HepG2 (cell line): ENCODE data around the gene PGAP3. TPM values are rescaled to one million over a fixed set of nuclear protein-coding genes. Genes with fewer than 3 reads are reported as not detected.

ENCODE experiments used
- ASH2L ChIP-seq: fragments of 300-600, 200-600 bp; sonication (generic); IDR thresholded peaks from 2 replicates; pipeline ENCODE4 v1.7.0; 2017; ENCODE audit warnings: low read depth, mild to moderate bottlenecking, moderate library complexity, mixed read lengths, low read length; ENCODE audit not compliant: insufficient read length
- EP300 ChIP-seq, 3 experiments: sonication (generic) in 1 of 3; formaldehyde crosslinking in 1 of 3; IDR thresholded peaks; 2 replicates each; pipeline versions ENCODE4 v1.5.1 to v1.6.1; 2011 to 2020; ENCODE audit warnings: low read depth in 2 of 3, low read length in 2 of 3, borderline replicate concordance in 1 of 3, improper control_type of control experiment in 1 of 3, mild to moderate bottlenecking in 1 of 3, missing genetic modification reagents in 1 of 3, moderate library complexity in 1 of 3
- ESRRA ChIP-seq: sonication (generic); formaldehyde crosslinking; IDR thresholded peaks from 2 replicates; pipeline ENCODE4 v1.5.1; 2020; ENCODE audit warnings: mild to moderate bottlenecking, low read depth, missing genetic modification reagents
- GABPA ChIP-seq, 2 experiments: IDR thresholded peaks; 2 replicates each; pipeline ENCODE4 v1.6.1; 2011 to 2016; ENCODE audit warnings: low read depth in 2 of 2, low read length in 1 of 2, missing biosample characterization in 1 of 2, missing genetic modification characterization in 1 of 2
- HNF4G ChIP-seq, 2 experiments: sonication (generic) in 1 of 2; formaldehyde crosslinking in 1 of 2; IDR thresholded peaks; 2 replicates each; pipeline versions ENCODE4 v1.4.0 to v1.6.1; 2011 to 2020; ENCODE audit warnings: borderline replicate concordance in 2 of 2, low read depth in 2 of 2, mild to moderate bottlenecking in 2 of 2, low read length in 1 of 2, missing genetic modification reagents in 1 of 2, moderate library complexity in 1 of 2
- RARA ChIP-seq: IDR thresholded peaks from 2 replicates; pipeline ENCODE4 v1.6.1; 2016; ENCODE audit warnings: missing genetic modification reagents, missing compliant biosample characterization
- ZFP37 ChIP-seq: sonication (generic); formaldehyde crosslinking; IDR thresholded peaks from 2 replicates; pipeline ENCODE4 v1.4.0; 2020; ENCODE audit warnings: missing genetic modification reagents, borderline replicate concordance
- ZNF878 ChIP-seq: sonication (generic); formaldehyde crosslinking; IDR thresholded peaks from 2 replicates; pipeline ENCODE4 v1.8.1; 2023; ENCODE audit warnings: mild to moderate bottlenecking, missing genetic modification reagents, moderate library complexity
- polyA plus RNA-seq, 8 experiments: library from polyadenylated mRNA; depleted of rRNA in 3 of 8; stranded (reverse) in 7 of 8; unstranded in 1 of 8; fragments of >200 nt; fragmentation: Illumina TruSeq in 4 of 8; extraction: Trizol in 4 of 8; gene quantifications; 2 replicates each; pipeline versions ENCODE4 v1.2.1 to v1.2.3, GENCODE V29; 2011 to 2016; ENCODE audit warnings: low read depth in 4 of 8, missing spikeins in 1 of 8, mixed read lengths in 1 of 8; ENCODE audit not compliant: insufficient read depth in 1 of 8
- total RNA-seq, 5 experiments: library from RNA; depleted of rRNA; stranded (reverse); fragments of >200 nt; fragmentation: Illumina TruSeq; extraction: Trizol; gene quantifications; 2 replicates each; pipeline ENCODE4 v1.2.3, GENCODE V29; 2016; ENCODE audit warnings: low read depth in 1 of 5
- TF ChIP-seq, protein P1 (sequence below): sonication (generic); formaldehyde crosslinking; IDR thresholded peaks from 2 replicates; pipeline ENCODE4 v1.4.0; 2020; ENCODE audit warnings: missing genetic modification reagents
- TF ChIP-seq, protein P2 (sequence below): sonication (generic); formaldehyde crosslinking; IDR thresholded peaks from 2 replicates; pipeline ENCODE4 v1.5.0; 2020; ENCODE audit warnings: mild to moderate bottlenecking, missing genetic modification reagents, borderline replicate concordance
- TF ChIP-seq, protein P3 (sequence below): sonication (generic); formaldehyde crosslinking; IDR thresholded peaks from 2 replicates; pipeline ENCODE4 v1.5.0; 2020; ENCODE audit warnings: missing genetic modification reagents, mild to moderate bottlenecking, borderline replicate concordance
- TF ChIP-seq, protein P4 (sequence below): sonication (generic); formaldehyde crosslinking; IDR thresholded peaks from 2 replicates; pipeline ENCODE4 v1.4.0; 2020; ENCODE audit warnings: missing genetic modification reagents

The PGAP3 gene
- total and polyA plus RNA-seq, 2 of the 13 experiments (the other 11 are each of a cell fraction or from before 2014, with no cell fraction given) = 11.9 to 14.6 TPM

DNA sequence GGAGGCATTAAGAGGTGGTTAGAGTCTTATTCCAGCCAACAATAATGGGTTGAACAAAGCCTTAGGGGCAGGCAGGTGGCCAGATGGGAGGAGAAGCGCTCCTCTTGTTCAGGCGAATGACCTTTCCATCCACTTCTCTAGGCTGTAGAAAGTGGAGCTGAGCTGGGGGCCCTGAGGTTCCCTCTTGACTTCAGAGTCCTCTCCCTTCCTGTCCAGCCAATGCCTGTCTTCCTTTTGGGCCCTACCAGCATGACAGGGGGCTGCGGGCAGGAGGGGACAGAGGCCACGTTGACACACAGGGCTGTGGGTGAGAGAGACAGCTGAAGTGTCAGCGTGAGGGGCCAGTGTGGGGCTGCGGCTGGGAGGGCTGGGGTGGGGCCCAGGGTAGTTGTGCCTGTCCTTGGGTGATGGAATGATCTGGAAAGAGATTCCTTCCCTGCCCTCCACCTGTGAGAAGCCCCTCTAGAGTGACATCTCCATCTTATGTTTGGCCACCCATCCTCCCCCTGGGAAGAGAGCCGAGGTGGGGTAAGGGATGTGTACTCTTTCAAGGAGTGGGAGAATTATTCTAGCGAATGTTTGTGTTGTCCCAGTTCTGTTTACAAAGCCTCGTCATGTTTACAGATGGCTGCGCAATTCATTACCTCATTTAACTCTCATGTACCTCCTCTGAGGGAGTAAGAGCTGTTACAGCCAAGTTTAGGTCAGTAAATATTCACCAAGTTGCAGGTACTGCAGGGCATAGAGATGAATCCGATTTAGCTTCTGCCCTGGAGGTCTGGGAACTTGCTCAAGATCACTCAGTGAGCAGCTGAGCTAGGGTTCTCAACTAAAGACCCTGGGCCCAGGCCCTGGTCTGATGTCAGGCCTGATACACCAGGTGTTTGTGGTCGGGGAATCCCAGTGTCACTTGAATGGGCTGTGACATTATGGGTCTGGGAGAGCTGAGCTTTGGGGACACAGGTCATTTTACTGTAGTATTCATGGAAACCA, 15.3 kb upstream of the PGAP3 start (continued):
- TF ChIP-seq ESRRA (CRISPR knock-in tag) = peak; percentile 55; the same call in 1 of the 2 replicates
- TF ChIP-seq RARA (CRISPR knock-in tag) = peak; percentile 70
- TF ChIP-seq, protein P1, sequence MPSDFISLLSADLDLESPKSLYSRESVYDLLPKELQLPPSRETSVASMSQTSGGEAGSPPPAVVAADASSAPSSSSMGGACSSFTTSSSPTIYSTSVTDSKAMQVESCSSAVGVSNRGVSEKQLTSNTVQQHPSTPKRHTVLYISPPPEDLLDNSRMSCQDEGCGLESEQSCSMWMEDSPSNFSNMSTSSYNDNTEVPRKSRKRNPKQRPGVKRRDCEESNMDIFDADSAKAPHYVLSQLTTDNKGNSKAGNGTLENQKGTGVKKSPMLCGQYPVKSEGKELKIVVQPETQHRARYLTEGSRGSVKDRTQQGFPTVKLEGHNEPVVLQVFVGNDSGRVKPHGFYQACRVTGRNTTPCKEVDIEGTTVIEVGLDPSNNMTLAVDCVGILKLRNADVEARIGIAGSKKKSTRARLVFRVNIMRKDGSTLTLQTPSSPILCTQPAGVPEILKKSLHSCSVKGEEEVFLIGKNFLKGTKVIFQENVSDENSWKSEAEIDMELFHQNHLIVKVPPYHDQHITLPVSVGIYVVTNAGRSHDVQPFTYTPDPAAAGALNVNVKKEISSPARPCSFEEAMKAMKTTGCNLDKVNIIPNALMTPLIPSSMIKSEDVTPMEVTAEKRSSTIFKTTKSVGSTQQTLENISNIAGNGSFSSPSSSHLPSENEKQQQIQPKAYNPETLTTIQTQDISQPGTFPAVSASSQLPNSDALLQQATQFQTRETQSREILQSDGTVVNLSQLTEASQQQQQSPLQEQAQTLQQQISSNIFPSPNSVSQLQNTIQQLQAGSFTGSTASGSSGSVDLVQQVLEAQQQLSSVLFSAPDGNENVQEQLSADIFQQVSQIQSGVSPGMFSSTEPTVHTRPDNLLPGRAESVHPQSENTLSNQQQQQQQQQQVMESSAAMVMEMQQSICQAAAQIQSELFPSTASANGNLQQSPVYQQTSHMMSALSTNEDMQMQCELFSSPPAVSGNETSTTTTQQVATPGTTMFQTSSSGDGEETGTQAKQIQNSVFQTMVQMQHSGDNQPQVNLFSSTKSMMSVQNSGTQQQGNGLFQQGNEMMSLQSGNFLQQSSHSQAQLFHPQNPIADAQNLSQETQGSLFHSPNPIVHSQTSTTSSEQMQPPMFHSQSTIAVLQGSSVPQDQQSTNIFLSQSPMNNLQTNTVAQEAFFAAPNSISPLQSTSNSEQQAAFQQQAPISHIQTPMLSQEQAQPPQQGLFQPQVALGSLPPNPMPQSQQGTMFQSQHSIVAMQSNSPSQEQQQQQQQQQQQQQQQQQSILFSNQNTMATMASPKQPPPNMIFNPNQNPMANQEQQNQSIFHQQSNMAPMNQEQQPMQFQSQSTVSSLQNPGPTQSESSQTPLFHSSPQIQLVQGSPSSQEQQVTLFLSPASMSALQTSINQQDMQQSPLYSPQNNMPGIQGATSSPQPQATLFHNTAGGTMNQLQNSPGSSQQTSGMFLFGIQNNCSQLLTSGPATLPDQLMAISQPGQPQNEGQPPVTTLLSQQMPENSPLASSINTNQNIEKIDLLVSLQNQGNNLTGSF (CRISPR knock-in tag) = no peak
- TF ChIP-seq GABPA (IDR thresholded peaks at IDR 0.05; ENCODE audit: low read depth, low read length) = no peak
- TF ChIP-seq GABPA (CRISPR knock-in tag; IDR thresholded peaks at IDR 0.05; ENCODE audit: low read depth) = peak; percentile 49; the same call in 1 of the 2 replicates
- TF ChIP-seq ASH2L = peak; percentile 70
- 0 out of 2 replicates have a peak, but pooled peaks have one; percentile 7 for TF ChIP-seq ZFP37 (CRISPR knock-in tag)
- TF ChIP-seq, protein P2, sequence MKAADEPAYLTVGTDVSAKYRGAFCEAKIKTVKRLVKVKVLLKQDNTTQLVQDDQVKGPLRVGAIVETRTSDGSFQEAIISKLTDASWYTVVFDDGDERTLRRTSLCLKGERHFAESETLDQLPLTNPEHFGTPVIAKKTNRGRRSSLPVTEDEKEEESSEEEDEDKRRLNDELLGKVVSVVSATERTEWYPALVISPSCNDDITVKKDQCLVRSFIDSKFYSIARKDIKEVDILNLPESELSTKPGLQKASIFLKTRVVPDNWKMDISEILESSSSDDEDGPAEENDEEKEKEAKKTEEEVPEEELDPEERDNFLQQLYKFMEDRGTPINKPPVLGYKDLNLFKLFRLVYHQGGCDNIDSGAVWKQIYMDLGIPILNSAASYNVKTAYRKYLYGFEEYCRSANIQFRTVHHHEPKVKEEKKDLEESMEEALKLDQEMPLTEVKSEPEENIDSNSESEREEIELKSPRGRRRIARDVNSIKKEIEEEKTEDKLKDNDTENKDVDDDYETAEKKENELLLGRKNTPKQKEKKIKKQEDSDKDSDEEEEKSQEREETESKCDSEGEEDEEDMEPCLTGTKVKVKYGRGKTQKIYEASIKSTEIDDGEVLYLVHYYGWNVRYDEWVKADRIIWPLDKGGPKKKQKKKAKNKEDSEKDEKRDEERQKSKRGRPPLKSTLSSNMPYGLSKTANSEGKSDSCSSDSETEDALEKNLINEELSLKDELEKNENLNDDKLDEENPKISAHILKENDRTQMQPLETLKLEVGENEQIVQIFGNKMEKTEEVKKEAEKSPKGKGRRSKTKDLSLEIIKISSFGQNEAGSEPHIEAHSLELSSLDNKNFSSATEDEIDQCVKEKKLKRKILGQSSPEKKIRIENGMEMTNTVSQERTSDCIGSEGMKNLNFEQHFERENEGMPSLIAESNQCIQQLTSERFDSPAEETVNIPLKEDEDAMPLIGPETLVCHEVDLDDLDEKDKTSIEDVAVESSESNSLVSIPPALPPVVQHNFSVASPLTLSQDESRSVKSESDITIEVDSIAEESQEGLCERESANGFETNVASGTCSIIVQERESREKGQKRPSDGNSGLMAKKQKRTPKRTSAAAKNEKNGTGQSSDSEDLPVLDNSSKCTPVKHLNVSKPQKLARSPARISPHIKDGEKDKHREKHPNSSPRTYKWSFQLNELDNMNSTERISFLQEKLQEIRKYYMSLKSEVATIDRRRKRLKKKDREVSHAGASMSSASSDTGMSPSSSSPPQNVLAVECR (CRISPR knock-in tag) = peak; percentile 92
- peak; percentile 44 for TF ChIP-seq HNF4G (IDR thresholded peaks at IDR 0.05; ENCODE audit: borderline replicate concordance, low read depth, low read length)
- no peak for TF ChIP-seq HNF4G (CRISPR knock-in tag; IDR thresholded peaks at IDR 0.05; ENCODE audit: borderline replicate concordance, low read depth)
- TF ChIP-seq, protein P3, sequence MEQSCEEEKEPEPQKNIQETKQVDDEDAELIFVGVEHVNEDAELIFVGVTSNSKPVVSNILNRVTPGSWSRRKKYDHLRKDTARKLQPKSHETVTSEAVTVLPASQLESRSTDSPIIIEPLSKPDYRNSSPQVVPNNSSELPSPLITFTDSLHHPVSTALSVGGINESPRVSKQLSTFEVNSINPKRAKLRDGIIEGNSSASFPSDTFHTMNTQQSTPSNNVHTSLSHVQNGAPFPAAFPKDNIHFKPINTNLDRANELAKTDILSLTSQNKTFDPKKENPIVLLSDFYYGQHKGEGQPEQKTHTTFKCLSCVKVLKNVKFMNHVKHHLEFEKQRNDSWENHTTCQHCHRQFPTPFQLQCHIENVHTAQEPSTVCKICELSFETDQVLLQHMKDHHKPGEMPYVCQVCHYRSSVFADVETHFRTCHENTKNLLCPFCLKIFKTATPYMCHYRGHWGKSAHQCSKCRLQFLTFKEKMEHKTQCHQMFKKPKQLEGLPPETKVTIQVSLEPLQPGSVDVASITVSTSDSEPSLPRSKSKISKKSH = peak; percentile 53; the same call in 1 of the 2 replicates
- no peak for TF ChIP-seq ZNF878 (CRISPR knock-in tag)
- TF ChIP-seq, protein P4, sequence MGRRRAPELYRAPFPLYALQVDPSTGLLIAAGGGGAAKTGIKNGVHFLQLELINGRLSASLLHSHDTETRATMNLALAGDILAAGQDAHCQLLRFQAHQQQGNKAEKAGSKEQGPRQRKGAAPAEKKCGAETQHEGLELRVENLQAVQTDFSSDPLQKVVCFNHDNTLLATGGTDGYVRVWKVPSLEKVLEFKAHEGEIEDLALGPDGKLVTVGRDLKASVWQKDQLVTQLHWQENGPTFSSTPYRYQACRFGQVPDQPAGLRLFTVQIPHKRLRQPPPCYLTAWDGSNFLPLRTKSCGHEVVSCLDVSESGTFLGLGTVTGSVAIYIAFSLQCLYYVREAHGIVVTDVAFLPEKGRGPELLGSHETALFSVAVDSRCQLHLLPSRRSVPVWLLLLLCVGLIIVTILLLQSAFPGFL (CRISPR knock-in tag) = no peak
- TF ChIP-seq EP300 (IDR thresholded peaks at IDR 0.05; ENCODE audit: low read depth in 2 of 2, low read length in 2 of 2) = peak in 1 of 2 experiments; percentile 42; a peak in 2 of 4 replicates
- TF ChIP-seq EP300 (CRISPR knock-in tag; IDR thresholded peaks at IDR 0.05; ENCODE audit: borderline replicate concordance) = no peak
